CD4-positive, alpha-beta T cell treated with Interleukin-6 at 100 ng/mL for 8 hours (primary cell): ENCODE results near the gene TBC1D2B.

Experiments used
- DNase-seq: peaks from one replicate; pipeline ENCODE4 v3.0.0-alpha.2; 2020; ENCODE audit warnings: mixed read lengths, low spot score

Gene TBC1D2B

DNA sequence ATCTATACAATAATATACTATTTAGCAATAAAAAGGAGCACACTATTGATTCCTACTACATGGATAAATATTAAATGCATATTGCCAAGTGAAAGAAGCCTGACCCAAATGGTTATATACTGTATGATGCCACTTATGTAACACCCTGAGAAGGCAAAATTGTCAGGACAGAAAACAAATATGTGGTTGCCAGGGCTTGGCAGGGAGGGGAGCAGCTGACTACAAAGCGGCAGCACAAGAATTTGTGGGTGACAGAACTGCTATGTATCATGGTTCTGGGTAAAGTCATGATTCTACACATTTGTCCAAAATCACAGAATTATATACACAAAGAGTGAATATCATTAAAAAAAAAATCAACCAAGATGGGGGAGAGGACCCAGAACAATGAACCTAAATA lies 22.5 kb downstream of the TBC1D2B start:
- peak; percentile 50 for DNase-seq

DNA sequence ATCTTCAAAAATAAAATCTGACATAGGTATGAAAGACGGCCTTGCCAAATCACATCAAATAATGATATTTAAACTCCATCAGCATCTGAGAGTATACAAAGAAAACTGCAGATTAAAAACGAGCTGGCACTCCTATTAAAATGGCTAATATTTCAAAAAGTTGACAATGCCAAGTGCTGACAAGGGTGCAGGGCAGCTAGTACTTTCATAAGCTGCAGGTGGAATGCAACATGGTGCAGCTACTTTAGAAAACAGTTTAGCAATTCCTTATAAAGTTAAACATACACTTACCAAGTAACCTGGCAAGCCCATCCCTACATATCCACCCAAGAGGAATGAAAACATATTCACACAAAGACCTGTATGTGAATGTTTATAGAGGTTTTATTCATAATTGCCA lies 23.0 kb downstream of the TBC1D2B start:
- no peak for DNase-seq

DNA sequence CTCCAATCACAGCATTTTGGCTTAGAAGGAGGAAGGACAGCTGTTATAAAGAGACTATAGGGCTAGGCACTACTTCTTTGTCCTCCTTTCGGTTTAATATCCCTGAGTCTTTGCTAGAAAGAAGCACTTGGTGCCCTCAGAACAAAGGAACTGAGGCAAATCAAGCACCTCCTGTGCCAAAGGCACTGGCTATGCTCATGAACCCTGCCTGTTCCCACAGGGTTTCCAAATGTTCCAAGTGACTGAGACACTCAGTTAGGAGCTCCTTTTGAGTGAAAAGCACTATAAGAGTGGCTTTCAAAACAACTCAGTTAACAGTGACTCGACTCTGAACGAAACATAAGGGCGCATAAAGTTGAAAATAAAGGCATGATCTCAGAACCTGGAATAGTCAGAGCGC lies 25.0 kb downstream of the TBC1D2B start:
- no peak for DNase-seq

DNA sequence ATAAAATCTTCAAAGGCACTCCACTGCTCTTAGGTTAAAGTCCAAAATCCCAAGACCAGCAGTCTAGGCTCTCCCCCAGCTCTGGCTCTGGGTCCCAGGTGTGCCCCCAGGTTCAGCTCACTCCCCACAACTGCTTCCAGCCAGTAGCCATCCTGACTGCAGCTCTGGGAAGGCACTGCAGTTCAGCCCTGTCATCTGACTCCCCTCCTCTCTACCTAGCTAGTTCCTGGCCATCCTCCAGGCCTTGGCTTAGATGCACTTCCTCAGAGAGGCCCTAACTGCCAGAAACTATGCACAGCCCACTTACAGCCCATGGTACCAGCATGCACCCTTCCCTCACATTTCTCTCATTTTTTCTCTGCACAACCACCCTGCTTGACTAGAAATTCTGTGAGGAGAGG lies 25.5 kb downstream of the TBC1D2B start:
- no peak for DNase-seq

DNA sequence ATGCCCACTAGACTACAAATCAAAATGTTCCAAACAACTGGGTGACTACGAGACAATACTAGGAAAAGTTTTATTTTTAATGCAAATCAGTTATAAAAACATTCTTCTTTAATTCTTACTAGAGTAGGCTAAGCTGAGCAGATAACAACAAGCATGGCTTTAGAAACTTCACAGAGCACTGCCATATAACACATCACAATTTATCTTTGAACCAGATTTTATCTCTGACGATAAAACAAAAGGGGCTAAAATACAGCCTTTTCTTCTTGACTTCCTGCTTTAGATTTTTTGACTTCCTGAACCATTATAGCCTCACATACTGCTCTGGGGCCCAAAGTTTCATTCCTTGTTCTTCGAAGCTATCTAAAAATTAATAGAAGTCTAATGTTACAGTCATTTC lies 25.9 kb downstream of the TBC1D2B start:
- DNase-seq, result no peak

DNA sequence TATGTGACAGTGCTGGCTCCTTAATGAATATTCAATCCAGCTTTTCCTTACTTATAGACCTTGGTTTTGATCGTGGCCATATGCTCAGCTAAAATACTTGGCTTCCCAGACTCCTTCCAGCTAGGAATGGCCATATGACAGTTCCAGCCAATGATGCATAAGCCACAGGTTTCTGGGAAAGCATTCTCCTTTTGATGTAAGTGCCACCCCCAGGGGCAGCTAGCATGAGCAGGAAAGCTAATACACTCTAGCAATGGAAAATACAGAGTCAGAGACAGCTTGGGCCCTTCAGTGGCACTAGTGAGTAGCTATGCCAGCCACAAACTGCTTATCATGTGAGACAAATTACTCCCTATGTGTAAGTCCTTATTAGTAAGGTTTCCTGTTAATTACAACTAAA lies 26.7 kb downstream of the TBC1D2B start:
- DNase-seq, result no peak

DNA sequence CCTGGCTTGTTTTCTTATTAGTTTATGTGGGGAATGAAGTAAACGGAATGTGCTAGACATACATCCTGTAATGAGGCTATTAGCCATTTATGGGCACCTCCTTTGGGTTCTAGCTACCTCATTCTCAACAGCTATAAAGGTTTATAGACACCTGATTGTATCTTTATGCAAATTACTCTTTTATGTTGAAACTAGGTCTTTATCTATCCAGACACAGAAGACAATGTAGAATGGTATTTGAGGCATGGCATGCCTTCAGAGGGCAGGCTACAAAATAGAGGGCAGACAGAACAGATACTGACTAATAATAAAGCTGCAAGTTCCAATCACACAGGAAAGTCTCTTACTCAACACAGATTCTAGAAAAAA lies 27.1 kb downstream of the TBC1D2B start:
- DNase-seq, result no peak

DNA sequence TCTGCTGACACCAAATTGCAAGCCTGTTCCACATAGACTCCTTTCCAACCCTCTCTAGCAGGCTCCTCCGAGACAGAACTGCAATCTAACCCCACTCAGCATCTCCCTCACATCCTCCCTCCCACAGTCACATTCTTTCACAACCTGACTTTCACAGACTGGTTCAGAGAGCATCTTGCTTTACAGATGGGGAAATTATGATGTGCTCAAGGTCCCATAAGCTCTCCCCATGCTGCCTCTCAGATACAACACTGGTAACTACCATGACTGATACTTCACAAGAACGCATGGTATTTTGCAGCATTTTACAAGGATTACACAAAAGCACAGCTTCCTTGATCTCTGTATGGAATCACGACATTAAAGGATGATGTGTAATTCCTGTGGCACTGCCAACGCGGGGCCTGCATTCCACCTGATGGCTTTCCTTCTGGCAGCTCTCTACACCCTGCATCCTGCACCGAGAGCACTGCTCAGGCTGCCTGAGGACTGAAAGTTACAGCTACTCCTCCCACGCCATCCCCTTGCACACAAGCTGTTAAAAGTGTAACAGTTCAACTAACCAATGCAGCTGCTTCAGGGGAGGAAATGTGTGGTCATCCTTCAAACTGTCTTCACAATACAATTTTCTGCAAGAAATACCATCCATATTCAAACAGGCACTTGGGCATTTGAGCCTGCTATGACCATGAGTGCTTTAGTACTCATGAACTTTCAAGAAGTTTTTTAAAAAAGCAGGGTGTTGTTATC lies 27.6 kb downstream of the TBC1D2B start:
- peak; percentile 56 for DNase-seq

DNA sequence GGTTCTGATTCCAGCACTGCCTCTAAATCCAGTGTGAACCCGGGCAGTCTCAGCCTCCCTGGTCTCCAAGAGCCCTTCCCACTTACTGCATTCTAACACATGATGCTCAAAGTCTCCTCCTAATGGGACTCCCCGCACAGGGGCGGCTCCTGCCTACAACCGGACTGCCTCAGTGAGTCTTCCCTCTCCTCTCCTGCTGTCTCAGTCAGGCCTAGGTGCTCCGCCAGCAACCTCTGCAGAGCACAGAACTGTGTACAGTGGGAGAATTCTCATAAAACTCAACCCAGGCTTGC lies 28.9 kb downstream of the TBC1D2B start:
- DNase-seq, result no peak

DNA sequence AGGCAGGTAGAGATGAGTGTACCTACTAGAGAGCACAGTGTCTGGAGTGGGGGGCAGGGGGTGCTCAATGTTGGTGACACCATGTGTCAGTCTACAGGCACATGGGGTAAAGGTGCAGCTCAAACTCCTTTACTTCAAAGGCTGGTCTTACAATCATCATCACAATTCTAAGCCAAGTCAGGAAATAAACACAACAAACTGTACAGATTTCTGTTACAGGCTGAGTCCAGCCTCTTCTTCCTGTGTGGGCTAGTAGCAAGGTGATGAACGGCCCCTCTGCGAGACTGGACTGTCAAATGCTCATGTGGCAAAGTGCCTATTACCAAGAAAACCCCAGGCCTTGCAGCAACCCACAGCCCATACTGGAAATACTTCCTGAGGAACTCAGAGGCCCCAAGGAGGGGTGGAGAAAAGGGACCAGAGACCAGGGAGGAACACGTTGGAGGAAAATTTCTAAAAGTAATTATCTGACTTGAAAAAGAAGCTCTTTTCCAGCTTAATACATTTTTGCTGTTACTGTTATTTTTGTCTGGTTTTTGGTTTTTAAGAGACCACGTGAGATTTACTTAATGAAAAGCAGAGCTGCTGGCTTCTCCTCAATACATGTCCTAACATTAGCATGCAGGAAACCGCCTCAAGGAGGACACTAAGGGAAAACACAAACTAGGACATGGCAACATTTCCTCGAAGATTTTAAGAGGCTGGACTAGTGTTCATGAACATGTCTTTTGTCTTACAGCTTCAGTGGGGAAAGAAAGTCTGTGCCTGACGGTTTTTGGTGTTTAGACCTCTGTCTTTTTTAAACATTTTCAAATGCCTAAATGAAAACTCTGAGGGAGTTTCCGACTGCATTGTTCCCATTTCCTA lies 29.5 kb downstream of the TBC1D2B start:
- DNase-seq, result peak; percentile 29

DNA sequence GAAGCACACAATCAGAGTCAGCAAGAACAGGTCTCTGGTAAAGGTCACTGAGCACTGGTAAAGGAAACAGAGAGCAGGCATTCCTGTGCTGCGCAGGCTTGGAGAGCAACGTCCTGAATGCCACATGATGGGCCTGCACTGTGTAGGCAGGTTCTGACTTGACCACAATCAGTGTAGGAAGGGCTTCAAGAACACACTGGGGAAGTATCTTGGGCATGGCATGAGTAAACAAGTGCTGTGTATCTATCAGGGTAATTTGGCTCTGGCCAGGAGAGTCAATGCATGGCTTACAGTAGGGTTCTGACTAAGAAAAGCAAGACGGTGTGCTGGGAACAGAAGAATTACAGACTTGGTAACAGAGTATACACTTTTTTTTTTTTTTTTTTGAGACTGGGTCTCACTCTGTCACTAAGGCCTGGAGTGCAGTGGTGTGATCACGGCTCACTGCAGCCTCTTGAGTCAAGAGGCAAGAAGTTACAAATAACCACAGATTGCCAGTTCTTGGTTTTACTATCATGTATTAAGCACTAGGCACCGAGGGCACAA lies 30.6 kb downstream of the TBC1D2B start:
- peak; percentile 35 for DNase-seq

DNA sequence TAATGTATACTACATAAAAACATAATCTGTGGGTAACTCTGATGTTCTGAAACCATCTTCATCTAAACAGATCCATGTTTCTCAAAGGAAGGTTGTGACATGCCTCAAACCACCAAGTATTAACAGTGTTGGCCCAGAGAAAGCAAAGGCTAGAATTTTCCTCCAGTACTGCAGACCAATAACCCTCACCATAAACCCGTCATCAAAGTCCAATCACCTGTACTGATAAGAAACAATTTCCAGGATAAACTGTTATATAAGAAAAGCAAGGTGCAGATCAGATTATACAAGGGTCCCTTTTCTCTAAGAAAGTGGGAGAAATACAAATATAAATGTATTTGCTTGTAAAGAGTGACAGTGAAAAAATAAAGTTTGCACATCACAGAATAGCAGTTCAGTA lies 32.3 kb downstream of the TBC1D2B start:
- no peak for DNase-seq

DNA sequence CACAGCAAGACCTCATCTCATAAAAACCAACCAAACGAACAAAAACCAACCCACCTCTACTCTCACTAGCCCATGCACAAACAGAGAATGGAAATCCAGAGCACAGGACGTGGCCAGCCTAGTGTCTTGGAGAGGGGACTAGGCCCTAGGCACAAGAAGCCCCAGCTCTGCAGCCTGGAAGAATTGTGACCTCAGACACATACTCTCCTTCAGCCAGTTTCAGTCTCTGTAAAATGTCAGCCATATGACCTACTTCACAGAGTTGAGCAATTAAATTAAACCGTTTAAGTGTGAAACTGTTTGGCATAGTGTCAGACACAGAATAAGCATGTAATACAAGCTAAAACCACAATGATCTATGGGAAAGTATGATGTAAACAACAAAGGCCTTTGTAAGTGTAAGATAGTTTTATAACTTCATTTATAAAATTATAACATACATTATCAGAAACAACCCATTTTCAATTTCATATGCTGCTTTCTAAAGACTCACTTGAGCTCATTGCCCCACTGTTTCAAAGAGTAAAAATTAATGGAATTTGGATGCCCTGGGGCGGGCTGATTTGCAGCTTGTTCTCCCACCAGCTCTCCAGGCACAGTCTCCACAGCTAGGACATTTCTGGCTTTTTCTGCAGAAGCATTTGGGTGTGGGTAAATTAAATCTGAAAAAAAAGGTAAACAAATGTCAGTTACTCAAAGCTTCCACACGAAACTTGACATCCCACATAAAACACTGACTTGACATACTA lies 32.9 kb downstream of the TBC1D2B start:
- peak; percentile 30 for DNase-seq

DNA sequence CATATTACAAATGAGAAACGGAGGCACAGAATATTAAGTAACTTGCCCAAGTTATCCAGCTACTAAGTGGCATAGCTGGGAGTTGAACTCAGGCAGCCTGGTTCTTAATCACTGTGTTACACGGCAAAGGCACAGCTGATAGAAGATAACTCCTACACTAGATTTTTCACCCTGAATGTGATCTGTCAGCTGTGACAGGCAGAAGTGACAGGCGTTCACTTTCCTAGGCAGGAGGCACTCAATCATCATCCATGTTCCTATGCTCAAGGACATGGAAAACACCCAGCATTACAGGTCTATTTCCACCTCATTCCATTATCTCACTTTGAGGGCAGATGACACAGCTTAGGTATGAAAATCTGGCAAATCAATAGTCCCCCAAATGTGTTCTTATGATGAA lies 35.6 kb downstream of the TBC1D2B start:
- no peak for DNase-seq

DNA sequence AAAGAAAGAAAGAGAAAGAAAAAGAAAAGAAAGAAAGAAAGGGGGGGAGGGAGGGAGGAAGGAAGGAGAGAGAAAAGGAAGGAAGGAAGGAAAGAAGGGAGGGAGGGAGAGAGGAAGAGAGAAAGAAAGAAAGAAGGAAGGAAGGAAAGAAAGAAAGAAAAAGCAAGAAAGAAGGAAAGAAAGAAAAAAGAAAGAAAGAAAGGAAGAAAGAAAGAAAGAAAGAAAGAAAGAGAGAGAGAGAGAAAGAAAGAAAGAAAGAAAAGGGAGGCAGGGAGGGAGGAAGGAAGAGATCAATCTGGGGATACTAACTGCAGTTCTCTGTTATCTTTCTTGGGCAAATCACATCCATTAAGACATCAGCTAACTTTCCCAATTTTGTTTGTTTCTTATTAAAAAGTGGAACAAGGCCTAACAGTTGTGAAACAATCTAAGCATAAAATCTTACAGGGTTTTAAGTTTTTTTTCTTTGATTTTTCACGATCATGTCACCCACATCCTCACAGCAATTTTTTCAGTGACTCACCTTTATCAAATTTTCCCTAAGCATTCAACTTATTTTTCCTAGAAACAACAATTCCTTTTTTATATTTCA lies 36.8 kb downstream of the TBC1D2B start:
- DNase-seq, result no peak

DNA sequence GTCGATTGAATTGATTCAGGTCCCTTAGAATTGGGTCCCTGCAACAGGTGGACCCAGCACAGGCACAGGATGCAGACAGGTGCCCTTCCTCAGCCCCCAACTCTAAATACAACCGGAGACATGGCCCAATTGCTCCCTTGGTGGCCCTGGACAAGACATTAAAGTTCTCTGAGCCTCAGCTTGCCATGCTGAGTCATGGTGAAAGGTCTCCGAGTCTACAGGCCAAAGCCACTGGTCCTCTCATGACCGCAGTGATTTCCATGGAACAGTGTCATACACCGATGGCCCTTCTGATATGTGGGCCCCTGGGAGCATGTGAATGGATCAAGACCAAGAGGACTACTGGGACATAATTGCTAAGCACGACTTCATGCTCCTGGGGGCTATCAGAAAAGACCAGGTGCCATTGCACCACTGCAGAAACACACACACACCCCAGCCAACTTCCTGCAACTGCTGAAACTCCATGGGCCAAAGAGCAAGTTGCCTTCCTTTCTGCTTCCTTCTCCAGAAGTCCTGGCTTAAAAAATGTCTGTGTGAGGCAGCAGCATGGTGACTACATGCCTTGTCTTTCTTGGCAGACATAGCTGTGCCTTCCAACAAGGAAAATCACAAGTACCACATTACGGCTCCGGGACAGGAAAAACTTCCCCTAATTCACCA lies 38.8 kb downstream of the TBC1D2B start:
- no peak for DNase-seq

DNA sequence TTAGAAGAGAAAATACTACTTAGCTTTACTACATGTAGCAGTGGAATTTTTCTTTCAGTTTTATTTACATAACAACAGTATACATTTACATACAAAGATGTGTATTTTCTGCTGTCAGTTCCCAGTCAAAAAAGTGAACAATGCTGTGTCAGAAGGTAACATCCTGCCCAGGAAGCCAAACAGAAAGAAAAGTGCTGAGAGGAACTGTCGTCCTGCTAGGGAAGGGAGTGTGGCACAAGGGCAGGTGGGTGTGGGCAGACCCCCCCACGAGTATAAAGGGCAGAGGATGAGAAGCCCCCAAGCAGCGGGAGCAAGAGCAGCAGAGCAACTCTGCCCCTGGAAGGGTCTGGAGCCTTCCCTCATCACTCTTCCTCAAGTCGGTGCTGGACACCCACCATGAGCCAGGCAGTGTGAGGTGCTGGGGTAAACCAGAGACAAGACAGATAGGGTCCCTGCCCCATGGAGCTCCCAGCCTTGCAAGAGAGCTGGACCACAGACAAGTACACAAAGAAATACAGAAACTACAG lies 39.7 kb downstream of the TBC1D2B start:
- peak; percentile 32 for DNase-seq

DNA sequence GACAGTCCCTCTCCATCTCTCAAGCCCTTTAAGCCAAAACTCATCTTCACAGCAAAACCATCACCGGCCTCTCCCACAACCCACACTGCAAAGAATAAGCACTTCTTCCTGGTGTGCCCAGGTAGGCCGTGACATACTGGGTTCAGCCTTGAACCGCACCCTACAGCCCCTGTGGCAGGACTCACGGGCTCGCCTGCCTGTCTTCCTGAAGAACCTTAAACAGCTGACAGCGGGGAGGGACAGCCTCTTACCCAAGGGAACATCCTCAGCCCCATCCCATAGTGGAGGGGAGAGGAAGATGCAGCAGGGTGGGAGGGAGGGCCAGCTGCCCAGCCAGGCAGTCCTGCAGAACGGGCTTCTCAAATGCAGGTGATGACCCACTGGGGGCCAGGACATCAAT lies 40.2 kb downstream of the TBC1D2B start:
- DNase-seq, result no peak

DNA sequence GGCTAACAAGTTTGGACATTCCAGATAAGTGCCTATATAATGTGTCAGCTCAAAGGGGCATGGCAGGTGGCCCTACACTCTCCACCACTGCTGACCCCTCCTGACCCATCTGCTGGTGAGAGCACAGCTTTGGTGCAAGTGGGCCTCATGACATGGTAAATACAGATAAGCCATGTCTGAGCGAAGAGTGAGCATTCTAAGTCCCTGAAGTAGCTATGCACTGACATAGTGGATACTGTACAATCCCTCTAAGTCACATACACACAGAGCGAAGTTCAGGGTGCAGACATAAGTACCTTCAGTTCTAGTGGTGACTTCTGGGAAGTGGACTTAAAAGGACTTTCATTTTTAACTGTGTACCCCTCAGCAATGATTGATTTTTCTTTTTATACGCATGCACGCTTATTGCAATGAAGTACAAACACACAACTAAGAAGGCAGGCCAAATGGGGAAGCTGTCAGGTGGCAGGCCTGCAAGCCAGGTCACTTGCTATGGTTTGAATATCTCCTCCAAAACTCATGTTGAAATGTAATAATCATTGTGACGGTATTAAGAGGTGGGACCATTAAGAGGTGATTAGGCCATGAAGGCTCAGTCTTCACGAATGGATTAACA lies 41.5 kb downstream of the TBC1D2B start:
- DNase-seq, result no peak

DNA sequence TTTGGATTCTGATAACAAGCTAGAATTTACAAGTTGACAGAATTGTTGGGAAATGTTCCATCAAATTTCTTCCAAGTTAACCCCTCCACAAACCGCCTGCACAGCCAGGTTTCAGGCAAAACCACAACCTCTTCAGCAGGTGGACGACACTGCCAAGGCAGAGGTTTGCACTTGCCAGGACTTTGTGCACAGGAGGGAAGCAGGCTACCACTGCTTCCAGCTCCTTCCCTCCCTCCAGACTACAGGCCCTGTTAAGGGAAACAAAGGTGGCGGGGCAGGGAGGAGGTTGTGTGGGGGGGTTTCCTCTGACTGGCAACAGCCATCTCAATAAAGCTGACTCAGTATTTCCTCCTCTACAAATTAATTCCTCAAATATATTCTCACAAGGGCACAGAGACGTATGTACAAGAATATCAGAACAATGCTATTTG lies 42.2 kb downstream of the TBC1D2B start:
- peak; percentile 38 for DNase-seq
